ENCODE measurements around the gene EFNA2. TPM values are rescaled to one million over a fixed set of nuclear protein-coding genes. Genes with fewer than 3 reads are reported as not detected.

The EFNA2 gene
- polyA plus RNA-seq, 1 experiment = not detected

- DNase-seq (ENCODE audit: low read depth, low spot score) = no peak
- H3K9me3 ChIP-seq (ENCODE audit: control insufficient read depth, insufficient read depth, low read length) = no peaks in the 10 kb centered on the region; the same call in 1 of the 2 replicates
- TF ChIP-seq CTCF (IDR thresholded peaks at IDR 0.05; ENCODE audit: low read depth, low read length) = no peak
- peaks cover 33% of the 10 kb centered on the region for H3K27me3 ChIP-seq (ENCODE audit: control insufficient read depth, insufficient read depth, low read length)
- no peak overlapping the region for H3K4me3 ChIP-seq (ENCODE audit: low read depth, low read length)
- ChIA-PET CTCF (no interaction called here), POLR2A (interaction anchor here (0.7 to 1.4 kb wide), 3 partner anchors 19 to 91 kb away, joined by 3 to 5 read pairs (median 4); partner anchors contain the start of gene NDUFS7)
- no peak overlapping the region for H3K27ac ChIP-seq (ENCODE audit: low read depth, low read length)
Measured at GRCh38 chr19:1291761-1292418, 6.2 kb downstream of the EFNA2 start.

- TF ChIP-seq CTCF (IDR thresholded peaks at IDR 0.05; ENCODE audit: low read depth, low read length) = no peak
- ChIA-PET POLR2A (interaction anchor here (1.4 kb wide), 1 partner anchor 19 kb away, joined by 3 read pairs; no protein-coding TSS in a partner anchor), CTCF (no interaction called here)
- Histone ChIP-seq H3K9me3 (ENCODE audit: control insufficient read depth, insufficient read depth, low read length) (no peaks in the 10 kb centered on the region; the same call in 1 of the 2 replicates), H3K4me3 (ENCODE audit: low read depth, low read length) (no peak overlapping the region), H3K27me3 (ENCODE audit: control insufficient read depth, insufficient read depth, low read length) (peaks cover 26% of the 10 kb centered on the region), H3K27ac (ENCODE audit: low read depth, low read length) (no peak overlapping the region)
- DNase-seq (ENCODE audit: low read depth, low spot score) = no peak
Measured at GRCh38 chr19:1292419-1293151, 6.9 kb downstream of the EFNA2 start.

GRCh38 chr19:1293782-1294604, 8.3 kb downstream of the EFNA2 start:
- no peak for TF ChIP-seq CTCF (IDR thresholded peaks at IDR 0.05; ENCODE audit: low read depth, low read length)
- ChIA-PET POLR2A (no interaction called here), CTCF (interaction anchor here (0.7 kb wide), 1 partner anchor 49 kb away, joined by 9 read pairs; no protein-coding TSS in a partner anchor)
- no peak for DNase-seq (ENCODE audit: low read depth, low spot score)
- Histone ChIP-seq H3K4me3 (ENCODE audit: low read depth, low read length) (no peak overlapping the region), H3K9me3 (ENCODE audit: control insufficient read depth, insufficient read depth, low read length) (no peaks in the 10 kb centered on the region; the same call in 1 of the 2 replicates), H3K27ac (ENCODE audit: low read depth, low read length) (no peak overlapping the region), H3K27me3 (ENCODE audit: control insufficient read depth, insufficient read depth, low read length) (peaks cover 22% of the 10 kb centered on the region)

- Histone ChIP-seq H3K27ac (ENCODE audit: low read depth, low read length) (no peak overlapping the region), H3K9me3 (ENCODE audit: control insufficient read depth, insufficient read depth, low read length) (no peaks in the 10 kb centered on the region; the same call in 1 of the 2 replicates), H3K4me3 (ENCODE audit: low read depth, low read length) (no peak overlapping the region), H3K27me3 (ENCODE audit: control insufficient read depth, insufficient read depth, low read length) (peaks cover 20% of the 10 kb centered on the region)
- ChIA-PET POLR2A (no interaction called here), CTCF (interaction anchor here (0.7 kb wide), 1 partner anchor 50 kb away, joined by 9 read pairs; no protein-coding TSS in a partner anchor)
- DNase-seq (ENCODE audit: low read depth, low spot score) = no peak
- TF ChIP-seq CTCF (IDR thresholded peaks at IDR 0.05; ENCODE audit: low read depth, low read length) = no peak
Measured at GRCh38 chr19:1294688-1295087, 9.0 kb downstream of the EFNA2 start.
